HEK293 (cell line): ENCODE measurements around the gene BOD1.

Experiments used
- OSR2 ChIP-seq: fragments of 450-650 bp; formaldehyde crosslinking; IDR thresholded peaks from 2 replicates; pipeline ENCODE4 v1.5.1; 2016; ENCODE audit warnings: missing biosample characterization, missing genetic modification characterization
- YY1 ChIP-seq: fragments of 450-650 bp; formaldehyde crosslinking; IDR thresholded peaks from 2 replicates; pipeline ENCODE4 v1.5.1; 2018; ENCODE audit warnings: missing biosample characterization, missing genetic modification characterization
- ZNF121 ChIP-seq: fragments of 450-650 bp; formaldehyde crosslinking; IDR thresholded peaks from 2 replicates; pipeline ENCODE4 v1.5.1; 2016; ENCODE audit warnings: missing biosample characterization, missing genetic modification characterization
- TF ChIP-seq, protein P1 (sequence below): fragments of 450-650 bp; formaldehyde crosslinking; IDR thresholded peaks from 2 replicates; pipeline ENCODE4 v1.5.1; 2016; ENCODE audit warnings: missing biosample characterization, missing genetic modification characterization
- TF ChIP-seq, protein P2 (sequence below): IDR thresholded peaks from 2 replicates; pipeline ENCODE4 v1.6.1; 2011; ENCODE audit warnings: mild to moderate bottlenecking, low read depth, low read length, borderline replicate concordance

- TF ChIP-seq, protein P1, sequence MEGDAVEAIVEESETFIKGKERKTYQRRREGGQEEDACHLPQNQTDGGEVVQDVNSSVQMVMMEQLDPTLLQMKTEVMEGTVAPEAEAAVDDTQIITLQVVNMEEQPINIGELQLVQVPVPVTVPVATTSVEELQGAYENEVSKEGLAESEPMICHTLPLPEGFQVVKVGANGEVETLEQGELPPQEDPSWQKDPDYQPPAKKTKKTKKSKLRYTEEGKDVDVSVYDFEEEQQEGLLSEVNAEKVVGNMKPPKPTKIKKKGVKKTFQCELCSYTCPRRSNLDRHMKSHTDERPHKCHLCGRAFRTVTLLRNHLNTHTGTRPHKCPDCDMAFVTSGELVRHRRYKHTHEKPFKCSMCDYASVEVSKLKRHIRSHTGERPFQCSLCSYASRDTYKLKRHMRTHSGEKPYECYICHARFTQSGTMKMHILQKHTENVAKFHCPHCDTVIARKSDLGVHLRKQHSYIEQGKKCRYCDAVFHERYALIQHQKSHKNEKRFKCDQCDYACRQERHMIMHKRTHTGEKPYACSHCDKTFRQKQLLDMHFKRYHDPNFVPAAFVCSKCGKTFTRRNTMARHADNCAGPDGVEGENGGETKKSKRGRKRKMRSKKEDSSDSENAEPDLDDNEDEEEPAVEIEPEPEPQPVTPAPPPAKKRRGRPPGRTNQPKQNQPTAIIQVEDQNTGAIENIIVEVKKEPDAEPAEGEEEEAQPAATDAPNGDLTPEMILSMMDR (tag by site-specific recombination): no peak
- no peak for TF ChIP-seq OSR2 (tag by site-specific recombination)
- no peak for TF ChIP-seq YY1 (tag by site-specific recombination)
- TF ChIP-seq ZNF121: no peak
- TF ChIP-seq, protein P2, sequence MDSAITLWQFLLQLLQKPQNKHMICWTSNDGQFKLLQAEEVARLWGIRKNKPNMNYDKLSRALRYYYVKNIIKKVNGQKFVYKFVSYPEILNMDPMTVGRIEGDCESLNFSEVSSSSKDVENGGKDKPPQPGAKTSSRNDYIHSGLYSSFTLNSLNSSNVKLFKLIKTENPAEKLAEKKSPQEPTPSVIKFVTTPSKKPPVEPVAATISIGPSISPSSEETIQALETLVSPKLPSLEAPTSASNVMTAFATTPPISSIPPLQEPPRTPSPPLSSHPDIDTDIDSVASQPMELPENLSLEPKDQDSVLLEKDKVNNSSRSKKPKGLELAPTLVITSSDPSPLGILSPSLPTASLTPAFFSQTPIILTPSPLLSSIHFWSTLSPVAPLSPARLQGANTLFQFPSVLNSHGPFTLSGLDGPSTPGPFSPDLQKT: no peak
Observed at GRCh38 chr5:173598686-173599085, 17.8 kb downstream of the BOD1 start.
